Measurements from ENCODE around the gene EXOSC5.

DNA sequence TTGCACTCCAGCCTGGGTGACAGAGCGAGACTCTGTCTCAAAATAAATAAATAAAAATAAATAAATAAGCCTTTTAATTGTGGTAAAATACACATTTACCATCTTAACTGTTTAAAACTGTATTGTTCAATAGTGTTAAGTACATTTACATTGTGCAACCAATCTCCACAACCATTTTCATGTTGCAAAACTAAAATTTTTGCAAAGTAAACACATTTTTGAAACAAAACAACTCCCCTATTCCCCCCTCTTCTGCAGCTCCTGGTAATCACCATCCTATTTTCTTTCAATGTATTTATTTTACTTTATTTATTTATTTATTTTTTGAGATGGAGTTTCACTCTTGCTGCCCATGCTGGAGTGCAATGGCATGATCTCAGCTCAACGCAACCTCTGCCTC, 27.4 kb downstream of the EXOSC5 start:
- TF ChIP-seq, protein P1, sequence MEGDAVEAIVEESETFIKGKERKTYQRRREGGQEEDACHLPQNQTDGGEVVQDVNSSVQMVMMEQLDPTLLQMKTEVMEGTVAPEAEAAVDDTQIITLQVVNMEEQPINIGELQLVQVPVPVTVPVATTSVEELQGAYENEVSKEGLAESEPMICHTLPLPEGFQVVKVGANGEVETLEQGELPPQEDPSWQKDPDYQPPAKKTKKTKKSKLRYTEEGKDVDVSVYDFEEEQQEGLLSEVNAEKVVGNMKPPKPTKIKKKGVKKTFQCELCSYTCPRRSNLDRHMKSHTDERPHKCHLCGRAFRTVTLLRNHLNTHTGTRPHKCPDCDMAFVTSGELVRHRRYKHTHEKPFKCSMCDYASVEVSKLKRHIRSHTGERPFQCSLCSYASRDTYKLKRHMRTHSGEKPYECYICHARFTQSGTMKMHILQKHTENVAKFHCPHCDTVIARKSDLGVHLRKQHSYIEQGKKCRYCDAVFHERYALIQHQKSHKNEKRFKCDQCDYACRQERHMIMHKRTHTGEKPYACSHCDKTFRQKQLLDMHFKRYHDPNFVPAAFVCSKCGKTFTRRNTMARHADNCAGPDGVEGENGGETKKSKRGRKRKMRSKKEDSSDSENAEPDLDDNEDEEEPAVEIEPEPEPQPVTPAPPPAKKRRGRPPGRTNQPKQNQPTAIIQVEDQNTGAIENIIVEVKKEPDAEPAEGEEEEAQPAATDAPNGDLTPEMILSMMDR (IDR thresholded peaks at IDR 0.05): no peak
- TF ChIP-seq POLR2A (IDR thresholded peaks at IDR 0.05): no peak

Measured in body of pancreas (tissue), 4 donors.